ENCODE results near the gene TTLL5. TPM values are rescaled to one million over a fixed set of nuclear protein-coding genes. Genes with fewer than 3 reads are reported as not detected.

The TTLL5 gene
- total and polyA plus RNA-seq, 10 of the 15 experiments (the other 5 are each of a cell fraction or from before 2014, with no cell fraction given): 3.2 to 25.9 (median 13.8) TPM

GRCh38 chr14:75984674-75985073 is 323.6 kb downstream of the TTLL5 start:
- ChIA-PET RAD21 (ENCODE audit: unreplicated experiment) (interaction anchor here (1.2 to 11.1 kb wide), 4 partner anchors 10 to 273 kb away, joined by 3 to 179 read pairs (median 85); no protein-coding TSS in a partner anchor), SMC1A (ENCODE audit: uncharacterized antibody, unreplicated experiment) (interaction anchor here (1.0 to 13.7 kb wide), 6 partner anchors 8 to 413 kb away, joined by 3 to 190 read pairs (median 6); no protein-coding TSS in a partner anchor), CTCF (interaction anchor here (1.6 to 15.4 kb wide), 5 partner anchors 24 to 403 kb away, joined by 5 to 390 read pairs (median 39); no protein-coding TSS in a partner anchor), POLR2A (interaction anchor here (1.4 kb wide), 1 partner anchor 78 kb away, joined by 4 read pairs; no protein-coding TSS in a partner anchor)
- Histone ChIP-seq H3K4me3 (no peak overlapping the region), H3K9ac (ENCODE audit: control insufficient read depth, insufficient read depth, low read length) (no peak overlapping the region), H3K36me3 (ENCODE audit: control insufficient read depth in 2 of 2, insufficient read depth in 2 of 2, low read length in 1 of 2) (no peaks in the 10 kb centered on the region), H4K20me1 (ENCODE audit: control insufficient read depth, insufficient read depth) (no peaks in the 10 kb centered on the region), H3K27me3 (replicated peaks in 1 of 2; ENCODE audit: control insufficient read depth in 2 of 2, insufficient read depth in 2 of 2, low read length in 1 of 2) (no peaks in the 10 kb centered on the region; a peak in 1 of 4 replicates), H2AFZ (ENCODE audit: control insufficient read depth, low read depth, low read length) (no peak overlapping the region), H3K4me2 (ENCODE audit: control insufficient read depth, insufficient read depth) (no peak overlapping the region), H3K9me3 (replicated peaks; ENCODE audit: control insufficient read depth, insufficient read depth, low read length) (no peaks in the 10 kb centered on the region), H3K4me1 (ENCODE audit: control insufficient read depth, insufficient read depth, low read length) (peaks cover 19% of the 10 kb centered on the region), H3K27ac (ENCODE audit: control insufficient read depth, insufficient read depth) (no peak overlapping the region), H3K79me2 (ENCODE audit: control insufficient read depth, insufficient read depth, low read length) (peaks cover 1% of the 10 kb centered on the region; the same call in 1 of the 2 replicates)
- intact Hi-C loops (cut with micrococcal nuclease; ENCODE audit: unreplicated experiment) (loop anchor here (5.0 to 10.0 kb wide), 2 partner anchors 177 to 410 kb away; partner anchors contain the start of gene FLVCR2), in situ Hi-C loops (cut with MboI) (loop anchor here (5.0 to 10.0 kb wide), 3 partner anchors 77 to 410 kb away; partner anchors contain the start of gene FLVCR2)
- no peak for FAIRE-seq
- WGBS (ENCODE audit: insufficient coverage, insufficient replicate concordance, low lambda C conversion rate, missing lambda C conversion rate): 96% methylated on average over 2 of the region's 2 CpGs
- no peak for DNase-seq (ENCODE audit: low read depth, low spot score)
- TF ChIP-seq SKIL (IDR thresholded peaks at IDR 0.05; ENCODE audit: low read depth, poor library complexity, severe bottlenecking) (no peak), ZBTB4 (CRISPR knock-in tag; IDR thresholded peaks at IDR 0.05) (no peak), JUNB (IDR thresholded peaks at IDR 0.05) (no peak), CBFB (IDR thresholded peaks at IDR 0.05; ENCODE audit: low read depth) (no peak), MYB (IDR thresholded peaks at IDR 0.05; ENCODE audit: borderline replicate concordance, low read depth, low read length) (no peak), ZZZ3 (IDR thresholded peaks at IDR 0.05; ENCODE audit: control insufficient read depth, insufficient read length, low read depth) (no peak), KAT2A (conservative IDR thresholded peaks at IDR 0.05; ENCODE audit: control insufficient read depth, low read depth, low read length) (no peak), HDAC6 (IDR thresholded peaks at IDR 0.05; ENCODE audit: unreplicated experiment) (no peak)
- BruUV-seq (replicated peaks): no TSS peak
- ATAC-seq: no peak
